Measurements from ENCODE around the gene TAS1R3. TPM values are rescaled to one million over a fixed set of nuclear protein-coding genes. Genes with fewer than 3 reads are reported as not detected.

TAS1R3 gene
- total RNA-seq, 2 donors from 2014 or later, result 0.09 to 0.35 TPM

- no peak overlapping the region for H3K9ac ChIP-seq (ENCODE audit: extremely low read depth, low read length, poor library complexity, severe bottlenecking)
- no peaks in the 10 kb centered on the region for H3K9me3 Mint-ChIP-seq
- H3K27me3 ChIP-seq (ENCODE audit: control insufficient read depth, insufficient read depth, low read length, poor library complexity, severe bottlenecking), result no peaks in the 10 kb centered on the region
- peaks cover 45% of the 10 kb centered on the region for H3K36me3 ChIP-seq (ENCODE audit: control insufficient read depth, insufficient read depth, low read length)
- no peak overlapping the region for H3K27ac Mint-ChIP-seq
- no peak overlapping the region for H3K27ac ChIP-seq (ENCODE audit: low read depth, low read length)
- no peak for TF ChIP-seq CTCF (conservative IDR thresholded peaks at IDR 0.05)
- DNase-seq, result no peak
- no peaks in the 10 kb centered on the region for H3K4me1 ChIP-seq (ENCODE audit: control insufficient read depth, insufficient read depth, low read length)
- no peaks in the 10 kb centered on the region for H3K27me3 Mint-ChIP-seq (ENCODE audit: insufficient read depth)
- no peak overlapping the region for H3K4me3 ChIP-seq (ENCODE audit: low read length)
- no peak overlapping the region for H3K4me3 Mint-ChIP-seq
- 92 to 97% methylated on average over 5 to 9 of the region's 9 CpGs for WGBS, 2 experiments (ENCODE audit: insufficient coverage in 1 of 2, insufficient read length in 1 of 2)
- H3K36me3 Mint-ChIP-seq (ENCODE audit: low read depth), result peaks cover 37% of the 10 kb centered on the region
- no peaks in the 10 kb centered on the region for H3K9me3 ChIP-seq (ENCODE audit: control insufficient read depth, low read length)
- H3K4me1 Mint-ChIP-seq, result peaks cover 3% of the 10 kb centered on the region
Measured at GRCh38 chr1:1318131-1318652, 12.9 kb upstream of the TAS1R3 start.

- no peaks in the 10 kb centered on the region for H3K4me1 ChIP-seq (ENCODE audit: control insufficient read depth, insufficient read depth, low read length)
- Mint-ChIP-seq H3K36me3 (ENCODE audit: low read depth) (peaks cover 31% of the 10 kb centered on the region), H3K27ac (no peak overlapping the region), H3K4me1 (peaks cover 8% of the 10 kb centered on the region), H3K9me3 (no peaks in the 10 kb centered on the region), H3K4me3 (no peak overlapping the region), H3K27me3 (ENCODE audit: insufficient read depth) (no peaks in the 10 kb centered on the region)
- no peak for TF ChIP-seq CTCF (conservative IDR thresholded peaks at IDR 0.05)
- DNase-seq, result no peak
- H3K27me3 ChIP-seq (ENCODE audit: control insufficient read depth, insufficient read depth, low read length, poor library complexity, severe bottlenecking), result no peaks in the 10 kb centered on the region
- H3K9me3 ChIP-seq (ENCODE audit: control insufficient read depth, low read length), result no peaks in the 10 kb centered on the region
- H3K9ac ChIP-seq (ENCODE audit: extremely low read depth, low read length, poor library complexity, severe bottlenecking), result no peak overlapping the region
- WGBS, 2 experiments (ENCODE audit: insufficient coverage in 1 of 2, insufficient read length in 1 of 2), result 94% methylated on average over 24 to 36 of the region's 36 CpGs
- H3K27ac ChIP-seq (ENCODE audit: low read depth, low read length), result no peak overlapping the region
- peaks cover 37% of the 10 kb centered on the region for H3K36me3 ChIP-seq (ENCODE audit: control insufficient read depth, insufficient read depth, low read length)
- H3K4me3 ChIP-seq (ENCODE audit: low read length), result no peak overlapping the region
Measured at GRCh38 chr1:1318777-1319645, 12.1 kb upstream of the TAS1R3 start.

- H3K27ac ChIP-seq (ENCODE audit: low read depth, low read length), result no peak overlapping the region
- H3K4me3 ChIP-seq (ENCODE audit: low read length), result no peak overlapping the region
- H3K9me3 ChIP-seq (ENCODE audit: control insufficient read depth, low read length), result no peaks in the 10 kb centered on the region
- no peaks in the 10 kb centered on the region for H3K4me1 ChIP-seq (ENCODE audit: control insufficient read depth, insufficient read depth, low read length)
- no peaks in the 10 kb centered on the region for H3K27me3 Mint-ChIP-seq (ENCODE audit: insufficient read depth)
- H3K9ac ChIP-seq (ENCODE audit: extremely low read depth, low read length, poor library complexity, severe bottlenecking), result no peak overlapping the region
- WGBS, 2 experiments (ENCODE audit: insufficient coverage in 1 of 2, insufficient read length in 1 of 2), result 96 to 97% methylated on average over 11 to 13 of the region's 13 CpGs
- no peak for TF ChIP-seq CTCF (conservative IDR thresholded peaks at IDR 0.05)
- H3K27ac Mint-ChIP-seq, result no peak overlapping the region
- peaks cover 8% of the 10 kb centered on the region for H3K4me1 Mint-ChIP-seq
- DNase-seq, result no peak
- H3K36me3 ChIP-seq (ENCODE audit: control insufficient read depth, insufficient read depth, low read length), result peaks cover 31% of the 10 kb centered on the region
- H3K9me3 Mint-ChIP-seq, result no peaks in the 10 kb centered on the region
- no peaks in the 10 kb centered on the region for H3K27me3 ChIP-seq (ENCODE audit: control insufficient read depth, insufficient read depth, low read length, poor library complexity, severe bottlenecking)
- H3K36me3 Mint-ChIP-seq (ENCODE audit: low read depth), result peaks cover 31% of the 10 kb centered on the region
- no peak overlapping the region for H3K4me3 Mint-ChIP-seq
Measured at GRCh38 chr1:1319646-1319941, 11.5 kb upstream of the TAS1R3 start.
